H1 (cell line): ENCODE data around the gene KRTAP10-4. TPM values are rescaled to one million over a fixed set of nuclear protein-coding genes. Genes with fewer than 3 reads are reported as not detected.

Experiments
- CTCF ChIA-PET: fragments of 300-600 bp; sonication (Branson Sonifier 250); formaldehyde crosslinking; loops from one replicate; lab custom pipeline; 2021; ENCODE audit not compliant: partially characterized antibody; lab: Charles Lee
- POLR2A ChIA-PET: fragments of 300-600 bp; sonication (Branson Sonifier 250); formaldehyde crosslinking; loops from one replicate; lab custom pipeline; 2021; ENCODE audit warnings: inconsistent platforms; ENCODE audit not compliant: partially characterized antibody; lab: Charles Lee
- DNase-seq, 2 experiments: peaks; one replicate each; pipeline versions ENCODE4 v3.0.0 to v3.0.0-alpha.2; 2010 to 2022; ENCODE audit warnings: low spot score in 2 of 2, low read depth in 1 of 2, mixed read lengths in 1 of 2
- FAIRE-seq: peaks from 2 replicates; lab custom pipeline; 2011; peaks lifted over from hg19 to GRCh38; lab: Jason Lieb, UNC
- H2AFZ ChIP-seq: 2 replicates; pipeline ENCODE4 v1.8.1; 2012; ENCODE audit warnings: low read length, inconsistent platforms
- H2AK5ac ChIP-seq: 2 replicates; pipeline ENCODE4 v1.6.1; 2013; ENCODE audit warnings: low read depth, low read length
- H2BK120ac ChIP-seq: replicated peaks from 2 replicates; pipeline ENCODE3; 2013; ENCODE audit warnings: low read depth, low read length, inconsistent platforms
- H2BK12ac ChIP-seq: 2 replicates; pipeline ENCODE4 v1.6.1; 2013; ENCODE audit warnings: low read depth, low read length
- H2BK15ac ChIP-seq: 2 replicates; pipeline ENCODE4 v1.6.1; 2013; ENCODE audit warnings: low read length
- H2BK20ac ChIP-seq: 2 replicates; pipeline ENCODE4 v1.6.1; 2013; ENCODE audit warnings: low read length
- H2BK5ac ChIP-seq: 2 replicates; pipeline ENCODE4 v1.6.1; 2013; ENCODE audit warnings: low read depth, low read length
- H3K14ac ChIP-seq: 2 replicates; pipeline ENCODE4 v1.6.1; 2013; ENCODE audit warnings: inconsistent platforms; ENCODE audit not compliant: insufficient read length
- H3K18ac ChIP-seq: 2 replicates; pipeline ENCODE4 v1.6.1; 2013; ENCODE audit warnings: low read length; ENCODE audit errors: extremely low read depth
- H3K23ac ChIP-seq: 2 replicates; pipeline ENCODE4 v1.6.1; 2013; ENCODE audit warnings: inconsistent platforms; ENCODE audit not compliant: insufficient read length
- H3K23me2 ChIP-seq: 2 replicates; pipeline ENCODE4 v1.6.1; 2013; ENCODE audit warnings: low read depth, low read length
- H3K27ac ChIP-seq: 2 replicates; pipeline ENCODE4 v1.6.1; 2011; ENCODE audit warnings: low read depth, low read length, inconsistent platforms
- H3K27me3 ChIP-seq, 4 experiments: replicated peaks in 1 of 4; 1 replicate in 1 of 4; 2 replicates in 3 of 4; pipeline versions ENCODE4 v1.6.1 to v1.8.1; 2011 to 2013; ENCODE audit warnings: low read length in 3 of 4, mild to moderate bottlenecking in 3 of 4, inconsistent platforms in 2 of 4, mixed read lengths in 2 of 4, moderate library complexity in 1 of 4; ENCODE audit not compliant: control insufficient read depth in 3 of 4, insufficient read depth in 3 of 4; ENCODE audit errors: extremely low read depth in 1 of 4
- H3K36me3 ChIP-seq, 4 experiments: 2 replicates each; pipeline versions ENCODE4 v1.6.1 to v1.8.1; 2011 to 2013; ENCODE audit warnings: mild to moderate bottlenecking in 4 of 4, low read length in 3 of 4, moderate library complexity in 2 of 4, control low read depth in 1 of 4, inconsistent platforms in 1 of 4; ENCODE audit not compliant: insufficient read depth in 4 of 4, control insufficient read depth in 2 of 4
- H3K4ac ChIP-seq: replicated peaks from 2 replicates; pipeline ENCODE3; 2013; ENCODE audit warnings: low read length, low read depth, mixed read lengths, inconsistent platforms; ENCODE audit not compliant: insufficient read length
- H3K4me1 ChIP-seq, 4 experiments: replicated peaks in 1 of 4; 1 replicate in 1 of 4; 2 replicates in 3 of 4; pipeline versions ENCODE4 v1.6.1 to v1.8.1; 2011 to 2013; ENCODE audit warnings: low read length in 3 of 4, inconsistent platforms in 2 of 4, mixed read lengths in 1 of 4; ENCODE audit not compliant: insufficient read depth in 4 of 4, control insufficient read depth in 3 of 4
- H3K4me2 ChIP-seq, 2 experiments: 2 replicates each; pipeline versions ENCODE4 v1.6.1 to v1.8.1; 2011 to 2013; ENCODE audit warnings: low read depth in 2 of 2, low read length in 2 of 2, control low read depth in 1 of 2, inconsistent platforms in 1 of 2, mild to moderate bottlenecking in 1 of 2; ENCODE audit not compliant: insufficient read depth in 1 of 2
- H3K4me3 ChIP-seq, 4 experiments: fragments of 200-600, 300-600 bp in 1 of 4; sonication (generic), shearing (Covaris generic), sonication (Bioruptor Twin) in 1 of 4; 2 replicates each; pipeline versions ENCODE4 v1.5.1 to v1.8.1; 2011 to 2016; ENCODE audit warnings: low read length in 4 of 4, low read depth in 3 of 4, control low read depth in 2 of 4, inconsistent platforms in 2 of 4, mild to moderate bottlenecking in 2 of 4, mixed read lengths in 1 of 4, moderate library complexity in 1 of 4; ENCODE audit not compliant: insufficient read depth in 2 of 4; ENCODE audit errors: extremely low read depth in 1 of 4
- H3K56ac ChIP-seq: replicated peaks from 2 replicates; pipeline ENCODE3; 2013; ENCODE audit warnings: low read depth, mild to moderate bottlenecking, mixed read lengths, low read length, inconsistent platforms; ENCODE audit not compliant: insufficient read length
- H3K79me1 ChIP-seq: 2 replicates; pipeline ENCODE4 v1.6.1; 2013; ENCODE audit warnings: low read depth, low read length, control low read depth
- H3K79me2 ChIP-seq, 2 experiments: 2 replicates each; pipeline versions ENCODE4 v1.6.1 to v1.8.1; 2012 to 2013; ENCODE audit warnings: low read length in 2 of 2, mild to moderate bottlenecking in 2 of 2, inconsistent platforms in 1 of 2; ENCODE audit not compliant: insufficient read depth in 2 of 2, control insufficient read depth in 1 of 2
- H3K9ac ChIP-seq, 4 experiments: replicated peaks in 1 of 4; 1 replicate in 1 of 4; 2 replicates in 3 of 4; pipeline versions ENCODE4 v1.6.1 to v1.8.1; 2011 to 2013; ENCODE audit warnings: low read depth in 3 of 4, low read length in 3 of 4, control low read depth in 2 of 4, mild to moderate bottlenecking in 2 of 4, moderate library complexity in 2 of 4, inconsistent platforms in 1 of 4; ENCODE audit errors: extremely low read depth in 1 of 4
- H3K9me3 ChIP-seq, 2 experiments: 2 replicates each; pipeline versions ENCODE4 v1.6.1 to v1.8.1; 2012 to 2013; ENCODE audit warnings: mild to moderate bottlenecking in 2 of 2, moderate library complexity in 2 of 2, control low read depth in 1 of 2, inconsistent platforms in 1 of 2, low read depth in 1 of 2, low read length in 1 of 2, mixed read lengths in 1 of 2; ENCODE audit not compliant: insufficient read depth in 2 of 2
- H4K20me1 ChIP-seq, 2 experiments: replicated peaks in 1 of 2; 2 replicates each; pipeline versions ENCODE3 to v1.8.1; 2011 to 2013; ENCODE audit warnings: inconsistent platforms in 2 of 2, low read length in 2 of 2, mild to moderate bottlenecking in 1 of 2; ENCODE audit not compliant: insufficient read depth in 2 of 2, control insufficient read depth in 1 of 2
- H4K5ac ChIP-seq: 2 replicates; pipeline ENCODE4 v1.6.1; 2013; ENCODE audit warnings: low read length, low read depth, mixed read lengths, inconsistent platforms; ENCODE audit not compliant: insufficient read length
- H4K8ac ChIP-seq: 2 replicates; pipeline ENCODE4 v1.8.0; 2013; ENCODE audit warnings: mild to moderate bottlenecking, moderate library complexity, low read length, inconsistent platforms; ENCODE audit not compliant: insufficient read depth; ENCODE audit errors: extremely low read depth
- H4K91ac ChIP-seq: replicated peaks from 2 replicates; pipeline ENCODE3; 2013; ENCODE audit warnings: low read length, mixed read lengths, inconsistent platforms; ENCODE audit not compliant: insufficient read length
- RFX5 ChIP-seq: IDR thresholded peaks from 2 replicates; pipeline ENCODE4 v1.6.1; 2011; ENCODE audit warnings: low read depth, low read length, improper control_type of control experiment, borderline replicate concordance
- SAP30 ChIP-seq: fragments of 300-600 bp; sonication (generic); IDR thresholded peaks from 2 replicates; pipeline ENCODE4 v1.7.1; 2012; ENCODE audit warnings: low read length, moderate library complexity, mild to moderate bottlenecking, inconsistent platforms; ENCODE audit not compliant: insufficient read depth, insufficient replicate concordance
- WGBS, 2 experiments: shearing (Covaris generic) in 1 of 2; methylation state at CpG; one replicate each; pipeline versions ENCODE4 v1.1.6 to v1.1.7; 2013 to 2015; ENCODE audit warnings: low lambda C conversion rate in 2 of 2, mixed read lengths in 2 of 2, inconsistent platforms in 1 of 2, low coverage in 1 of 2, missing lambda C conversion rate in 1 of 2; ENCODE audit not compliant: insufficient replicate concordance in 2 of 2, insufficient coverage in 1 of 2, insufficient read length in 1 of 2; ENCODE audit errors: extremely low coverage in 1 of 2, missing lambda C conversion rate in 1 of 2; 5-methylcytosine and 5-hydroxymethylcytosine counted together
- polyA plus RNA-seq, 7 experiments: library from polyadenylated mRNA; depleted of rRNA in 3 of 7; stranded (reverse) in 5 of 7; unstranded in 2 of 7; fragments of >200 nt in 5 of 7; fragments of 200-250 nt in 2 of 7; gene quantifications; 1 replicate in 5 of 7; 2 replicates in 1 of 7; 4 replicates in 1 of 7; pipeline versions ENCODE4 v1.2.1 to v1.2.3, GENCODE V29; 2011 to 2013; ENCODE audit warnings: missing spikeins in 2 of 7, mixed read lengths in 2 of 7
- total RNA-seq: library from RNA; stranded (reverse); fragmentation: NEBNext Ultra II Directional; extraction: Animal tissue kit (Norgen Biotek cat#: 25700); gene quantifications from 2 replicates; pipeline ENCODE4 v1.2.1, GENCODE V29; 2021

The KRTAP10-4 gene
- total and polyA plus RNA-seq, 2 of the 8 experiments (the other 6 are each of a cell fraction or from before 2014, with no cell fraction given) = not detected

- Histone ChIP-seq H2BK12ac (0 out of 2 replicates have a peak overlapping the region, but pooled peaks have one; percentile 75), H3K4me3 (no peak overlapping the region), H3K56ac (no peak overlapping the region), H3K9me3 (peaks cover 0 to 5% of the 10 kb centered on the region in 2 experiments; a peak in 1 of 4 replicates), H2BK5ac (no peak overlapping the region), H3K27ac (no peak overlapping the region), H3K18ac (no peak overlapping the region), H2AFZ (no peak overlapping the region), H3K36me3 (no peaks in the 10 kb centered on the region; a peak in 1 of 8 replicates), H2BK15ac (no peak overlapping the region), H4K91ac (no peak overlapping the region), H3K23ac (no peak overlapping the region), H2BK20ac (no peak overlapping the region), H3K4me2 (no peak overlapping the region), H3K14ac (no peak overlapping the region), H3K4me1 (peaks cover 0 to 6% (median 2%) of the 10 kb centered on the region in 4 experiments; a peak in 4 of 7 replicates), H2AK5ac (no peak overlapping the region), H3K27me3 (no peaks in the 10 kb centered on the region), H3K79me1 (no peaks in the 10 kb centered on the region), H4K5ac (no peak overlapping the region), H3K23me2 (0 out of 2 replicates have a peak, but pooled peaks cover 2% of the 10 kb centered on the region), H4K8ac (no peak overlapping the region; the same call in 1 of the 2 replicates), H3K79me2 (no peaks in the 10 kb centered on the region), H3K9ac (no peak overlapping the region), H2BK120ac (no peak overlapping the region), H4K20me1 (no peaks in the 10 kb centered on the region), H3K4ac (no peak overlapping the region)
- TF ChIP-seq RFX5 = no peak
- TF ChIP-seq SAP30 = no peak
- WGBS, 2 experiments = 73% methylated on average over 8 of the region's 21 CpGs; no CpG with 5 or more reads in 1 of the 2 experiments
- FAIRE-seq = no peak
- CTCF ChIA-PET = interaction anchor here (1.0 to 1.5 kb wide), 2 partner anchors 10 to 11 kb away, joined by 3 to 4 read pairs; partner anchors contain the start of gene KRTAP10-6
- POLR2A ChIA-PET = interaction anchor here (1.2 kb wide), 1 partner anchor 51 kb away, joined by 3 read pairs; the partner anchor contains the start of gene KRTAP10-2
- DNase-seq = no peak
Observed at GRCh38 chr21:44602463-44602850, 28.9 kb downstream of the KRTAP10-4 start.
